Aorta (tissue), 5 donors: ENCODE results near the gene FAM107B. TPM values are rescaled to one million over a fixed set of nuclear protein-coding genes. Genes with fewer than 3 reads are reported as not detected.

Experiments
- ATAC-seq: fragments of 200-7000 bp; cut with Tn5 transposase; one replicate; pipeline ENCODE4 v1.9.1; 2022; ENCODE audit warnings: moderate library complexity; ENCODE audit not compliant: low FRiP score
- DNase-seq, 2 donors: peaks; one replicate each; pipeline ENCODE4 v3.0.0-alpha.2; 2020
- H3K27ac ChIP-seq, 2 donors: one replicate each; pipeline ENCODE4 v1.5.1; 2013; ENCODE audit warnings: low read length in 2 of 2, mild to moderate bottlenecking in 2 of 2, moderate library complexity in 2 of 2, control low read depth in 1 of 2, inconsistent platforms in 1 of 2, low read depth in 1 of 2
- H3K27me3 ChIP-seq, 2 donors: one replicate each; pipeline ENCODE4 v1.6.1; 2013; ENCODE audit warnings: control low read depth in 1 of 2, low read length in 1 of 2, mild to moderate bottlenecking in 1 of 2, moderate library complexity in 1 of 2; ENCODE audit not compliant: insufficient read depth in 2 of 2, control insufficient read depth in 1 of 2
- H3K36me3 ChIP-seq, 2 donors: one replicate each; pipeline ENCODE4 v1.6.1; 2013; ENCODE audit warnings: control low read depth in 1 of 2, low read length in 1 of 2, mild to moderate bottlenecking in 1 of 2; ENCODE audit not compliant: insufficient read depth in 2 of 2, control insufficient read depth in 1 of 2
- H3K4me1 ChIP-seq, 2 donors: one replicate each; pipeline ENCODE4 v1.6.1; 2013; ENCODE audit warnings: low read length in 2 of 2, control low read depth in 1 of 2, mild to moderate bottlenecking in 1 of 2, moderate library complexity in 1 of 2; ENCODE audit not compliant: insufficient read depth in 2 of 2, control insufficient read depth in 1 of 2
- H3K4me3 ChIP-seq, 2 donors: one replicate each; pipeline ENCODE4 v1.5.1; 2013; ENCODE audit warnings: low read length in 2 of 2, control low read depth in 1 of 2, mild to moderate bottlenecking in 1 of 2
- H3K9me3 ChIP-seq: one replicate; pipeline ENCODE4 v1.6.1; 2013; ENCODE audit warnings: mild to moderate bottlenecking, low read length; ENCODE audit not compliant: control insufficient read depth
- WGBS, 2 donors: extraction: QIAGEN DNeasy Blood & Tissue Kit; methylation state at CpG; one replicate each; pipeline ENCODE4 v1.1.7; 2013; 5-methylcytosine and 5-hydroxymethylcytosine counted together
- intact Hi-C, 2 donors: fragments of 100-400 bp; cut with DNase I; formaldehyde crosslinking; loops; one replicate each; pipeline versions ENCODE4 v1.14.2 to v1.15.0; 2022
- polyA plus RNA-seq, 2 donors: library from polyadenylated mRNA; stranded (reverse); fragments of 200-250 nt; gene quantifications; one replicate each; pipeline ENCODE4 v1.2.3, GENCODE V29; 2013
- total RNA-seq, 2 donors: library from RNA; stranded (reverse); fragmentation: NEBNext Ultra II Directional; extraction: Animal tissue kit (Norgen Biotek cat#: 25700); gene quantifications; one replicate each; pipeline ENCODE4 v1.2.1, GENCODE V29; 2021
- donor health status: healthy with polysubstance abuse.
- donor health status: Bipolar disorder and iron deficiency.
- donor health status: DM: no; HTN: no; CAD: no.
- donor health status: DM: no; HTN: no; CAD: no.
- donor health status: DM: yes; HTN: yes; CAD: no.

Gene FAM107B
- total and polyA plus RNA-seq, 4 donors = 16.6 to 58.5 (median 33.1) TPM

GRCh38 chr10:14616955-14617730 is 157.6 kb downstream of the FAM107B start:
- 61% methylated on average over 5 of the region's 5 CpGs for WGBS, 2 donors
- Histone ChIP-seq H3K36me3 (no peaks in the 10 kb centered on the region), H3K4me1 (peaks cover 0 to 1% of the 10 kb centered on the region in 2 donors), H3K27ac (no peak overlapping the region), H3K27me3 (no peaks in the 10 kb centered on the region), H3K4me3 (no peak overlapping the region), H3K9me3 (no peaks in the 10 kb centered on the region)
- no peak for ATAC-seq
- intact Hi-C loops = no loop called here
- no peak for DNase-seq

- ATAC-seq = no peak
- Histone ChIP-seq H3K27me3 (no peaks in the 10 kb centered on the region), H3K4me3 (no peak overlapping the region), H3K27ac (no peak overlapping the region), H3K36me3 (no peaks in the 10 kb centered on the region), H3K4me1 (no peaks in the 10 kb centered on the region), H3K9me3 (no peaks in the 10 kb centered on the region)
- WGBS, 2 donors = 86 to 87% methylated on average over 2 of the region's 2 CpGs
- intact Hi-C loops = no loop called here
- no peak for DNase-seq
Measured at GRCh38 chr10:14616465-14616864, 158.2 kb downstream of the FAM107B start.

- no peak for ATAC-seq
- WGBS, 2 donors = 90 to 92% methylated on average over 4 of the region's 4 CpGs
- Histone ChIP-seq H3K27ac (no peak overlapping the region), H3K36me3 (no peaks in the 10 kb centered on the region), H3K27me3 (no peaks in the 10 kb centered on the region), H3K4me1 (no peaks in the 10 kb centered on the region), H3K4me3 (no peak overlapping the region), H3K9me3 (no peaks in the 10 kb centered on the region)
- no peak for DNase-seq
- intact Hi-C loops = no loop called here
Measured at GRCh38 chr10:14613588-14613920, 161.1 kb downstream of the FAM107B start.

GRCh38 chr10:14612873-14613587 is 161.7 kb downstream of the FAM107B start:
- no peaks in the 10 kb centered on the region for H3K9me3 ChIP-seq
- H3K4me3 ChIP-seq = no peak overlapping the region
- no peak overlapping the region for H3K27ac ChIP-seq
- H3K36me3 ChIP-seq = no peaks in the 10 kb centered on the region
- no peaks in the 10 kb centered on the region for H3K27me3 ChIP-seq
- WGBS, 2 donors = 95 to 96% methylated on average over 15 of the region's 15 CpGs
- no peaks in the 10 kb centered on the region for H3K4me1 ChIP-seq
- no peak for ATAC-seq
- intact Hi-C loops = no loop called here
- no peak for DNase-seq

- no peaks in the 10 kb centered on the region for H3K9me3 ChIP-seq
- H3K4me1 ChIP-seq = no peaks in the 10 kb centered on the region
- intact Hi-C loops = no loop called here
- H3K36me3 ChIP-seq = no peaks in the 10 kb centered on the region
- no peak for ATAC-seq
- H3K4me3 ChIP-seq = no peak overlapping the region
- H3K27me3 ChIP-seq = no peaks in the 10 kb centered on the region
- 4 to 6% methylated on average over 2 of the region's 2 CpGs for WGBS, 2 donors
- DNase-seq = no peak
- H3K27ac ChIP-seq = no peak overlapping the region
Measured at GRCh38 chr10:14611968-14612693, 162.6 kb downstream of the FAM107B start.

GRCh38 chr10:14609178-14609577 is 165.5 kb downstream of the FAM107B start:
- WGBS, 2 donors = 88 to 96% methylated on average over 1 of the region's 1 CpG
- Histone ChIP-seq H3K36me3 (no peaks in the 10 kb centered on the region), H3K27me3 (no peaks in the 10 kb centered on the region), H3K9me3 (no peaks in the 10 kb centered on the region), H3K27ac (no peak overlapping the region), H3K4me3 (no peak overlapping the region), H3K4me1 (no peaks in the 10 kb centered on the region)
- DNase-seq (no peak), ATAC-seq (no peak)
- intact Hi-C loops = loop anchor here in 1 of 2 donors (5.0 kb wide), 1 partner anchor 133 kb away; no protein-coding TSS in a partner anchor

GRCh38 chr10:14608381-14609001 is 166.2 kb downstream of the FAM107B start:
- H3K36me3 ChIP-seq = no peaks in the 10 kb centered on the region
- H3K4me1 ChIP-seq = no peaks in the 10 kb centered on the region
- peak in 1 of 2 donors; percentile 66 for DNase-seq
- H3K27me3 ChIP-seq = no peaks in the 10 kb centered on the region
- no peaks in the 10 kb centered on the region for H3K9me3 ChIP-seq
- WGBS, 2 donors = 80 to 81% methylated on average over 4 of the region's 4 CpGs
- H3K27ac ChIP-seq = no peak overlapping the region
- H3K4me3 ChIP-seq = no peak overlapping the region
- intact Hi-C loops = loop anchor here in 1 of 2 donors (5.0 kb wide), 1 partner anchor 134 kb away; no protein-coding TSS in a partner anchor
- no peak for ATAC-seq

- H3K27me3 ChIP-seq = no peaks in the 10 kb centered on the region
- H3K9me3 ChIP-seq = no peaks in the 10 kb centered on the region
- WGBS, 2 donors = 93 to 98% methylated on average over 2 of the region's 2 CpGs
- no peaks in the 10 kb centered on the region for H3K4me1 ChIP-seq
- no peak overlapping the region for H3K4me3 ChIP-seq
- H3K27ac ChIP-seq = no peak overlapping the region
- DNase-seq = no peak
- intact Hi-C loops = loop anchor here in 1 of 2 donors (5.0 kb wide), 1 partner anchor 136 kb away; no protein-coding TSS in a partner anchor
- ATAC-seq = no peak
- H3K36me3 ChIP-seq = no peaks in the 10 kb centered on the region
Measured at GRCh38 chr10:14606633-14607032, 168.1 kb downstream of the FAM107B start.
